GM10266 (cell line): ENCODE results near the gene AIG1.

Experiments used
- DNase-seq: peaks from one replicate; pipeline ENCODE4 v3.0.0; 2012; ENCODE audit errors: extremely low spot score
- CTCF ChIP-seq: IDR thresholded peaks from 2 replicates; pipeline ENCODE4 v1.5.1; 2012; ENCODE audit warnings: mild to moderate bottlenecking, low read depth; ENCODE audit not compliant: control insufficient read depth, insufficient read depth; ENCODE audit errors: missing control alignments

Gene AIG1

GRCh38 chr6:143322386-143322785 lies 261.7 kb downstream of the AIG1 start:
- TF ChIP-seq CTCF: no peak
- DNase-seq: no peak

GRCh38 chr6:143323729-143324470 lies 263.2 kb downstream of the AIG1 start:
- no peak for DNase-seq
- TF ChIP-seq CTCF: no peak

GRCh38 chr6:143325379-143326140 lies 264.9 kb downstream of the AIG1 start:
- TF ChIP-seq CTCF: no peak
- no peak for DNase-seq

- no peak for TF ChIP-seq CTCF
- DNase-seq: no peak
Measured at GRCh38 chr6:143328876-143329275, 268.2 kb downstream of the AIG1 start.

- TF ChIP-seq CTCF: no peak
- DNase-seq: no peak
Measured at GRCh38 chr6:143329323-143329722, 268.6 kb downstream of the AIG1 start.

GRCh38 chr6:143331362-143331761 lies 270.7 kb downstream of the AIG1 start:
- DNase-seq: no peak
- TF ChIP-seq CTCF: no peak

GRCh38 chr6:143332153-143332845 lies 271.6 kb downstream of the AIG1 start:
- TF ChIP-seq CTCF: no peak
- no peak for DNase-seq
